HEK293 (cell line): ENCODE measurements around the gene PDAP1.

Experiments
- EGR2 ChIP-seq: fragments of 450-650 bp; formaldehyde crosslinking; IDR thresholded peaks from 2 replicates; pipeline ENCODE4 v1.5.1; 2016; ENCODE audit warnings: low read depth, missing biosample characterization, missing genetic modification characterization
- FEZF1 ChIP-seq: fragments of 450-650 bp; formaldehyde crosslinking; IDR thresholded peaks from 2 replicates; pipeline ENCODE4 v1.5.1; 2016; ENCODE audit warnings: missing biosample characterization, missing genetic modification characterization
- HOXC10 ChIP-seq: sonication (generic); formaldehyde crosslinking; IDR thresholded peaks from 2 replicates; pipeline ENCODE4 v1.8.1; 2023; ENCODE audit warnings: mild to moderate bottlenecking, missing genetic modification reagents
- KLF10 ChIP-seq: fragments of 450-650 bp; IDR thresholded peaks from 2 replicates; pipeline ENCODE4 v1.5.1; 2018; ENCODE audit warnings: missing biosample characterization, mild to moderate bottlenecking, missing genetic modification characterization
- KLF9 ChIP-seq: fragments of 450-650 bp; formaldehyde crosslinking; IDR thresholded peaks from 2 replicates; pipeline ENCODE4 v1.5.1; 2016; ENCODE audit warnings: missing biosample characterization, missing genetic modification characterization, low read depth
- SP7 ChIP-seq: fragments of 450-650 bp; formaldehyde crosslinking; IDR thresholded peaks from 2 replicates; pipeline ENCODE4 v1.5.1; 2016; ENCODE audit warnings: missing biosample characterization, missing genetic modification characterization
- TCF7L2 ChIP-seq: IDR thresholded peaks from 2 replicates; pipeline ENCODE4 v1.6.1; 2011; ENCODE audit warnings: low read depth, mild to moderate bottlenecking, inconsistent platforms, low read length, moderate library complexity, borderline replicate concordance
- ZBTB21 ChIP-seq: fragments of 450-650 bp; formaldehyde crosslinking; IDR thresholded peaks from 2 replicates; pipeline ENCODE4 v1.5.1; 2017; ENCODE audit warnings: missing biosample characterization, missing genetic modification characterization
- ZNF10 ChIP-seq: fragments of 450-650 bp; formaldehyde crosslinking; IDR thresholded peaks from 2 replicates; pipeline ENCODE4 v1.5.1; 2017; ENCODE audit warnings: missing biosample characterization, missing genetic modification characterization
- ZNF248 ChIP-seq: fragments of 450-650 bp; formaldehyde crosslinking; IDR thresholded peaks from 2 replicates; pipeline ENCODE4 v1.5.1; 2017; ENCODE audit warnings: missing biosample characterization, missing genetic modification characterization
- ZNF335 ChIP-seq: fragments of 450-650 bp; formaldehyde crosslinking; conservative IDR thresholded peaks from 2 replicates; pipeline ENCODE4 v1.5.1; 2016; ENCODE audit warnings: missing biosample characterization, missing genetic modification characterization
- ZNF341 ChIP-seq: fragments of 450-650 bp; formaldehyde crosslinking; IDR thresholded peaks from 2 replicates; pipeline ENCODE4; 2016; ENCODE audit warnings: low read depth, missing biosample characterization, missing genetic modification characterization
- ZNF394 ChIP-seq: fragments of 450-650 bp; formaldehyde crosslinking; IDR thresholded peaks from 2 replicates; pipeline ENCODE4 v1.5.1; 2016; ENCODE audit warnings: missing biosample characterization, missing genetic modification characterization, mild to moderate bottlenecking, moderate library complexity, borderline replicate concordance
- ZNF501 ChIP-seq: fragments of 450-650 bp; formaldehyde crosslinking; IDR thresholded peaks from 2 replicates; pipeline ENCODE4 v1.5.1; 2016; ENCODE audit warnings: missing biosample characterization, missing genetic modification characterization
- ZNF529 ChIP-seq: fragments of 450-650 bp; formaldehyde crosslinking; IDR thresholded peaks from 2 replicates; pipeline ENCODE4 v1.5.1; 2017; ENCODE audit warnings: missing genetic modification characterization, missing biosample characterization; ENCODE audit not compliant: insufficient replicate concordance
- ZNF610 ChIP-seq: fragments of 450-650 bp; formaldehyde crosslinking; IDR thresholded peaks from 2 replicates; pipeline ENCODE4 v1.5.1; 2016; ENCODE audit warnings: missing biosample characterization, missing genetic modification characterization, borderline replicate concordance
- ZNF624 ChIP-seq: fragments of 450-650 bp; formaldehyde crosslinking; IDR thresholded peaks from 2 replicates; pipeline ENCODE4 v1.5.1; 2017; ENCODE audit warnings: missing biosample characterization, missing genetic modification characterization
- ZNF629 ChIP-seq: fragments of 450-650 bp; formaldehyde crosslinking; IDR thresholded peaks from 2 replicates; pipeline ENCODE4 v1.5.1; 2017; ENCODE audit warnings: missing biosample characterization, missing genetic modification characterization
- ZNF76 ChIP-seq: fragments of 450-650 bp; formaldehyde crosslinking; IDR thresholded peaks from 2 replicates; pipeline ENCODE4; 2016; ENCODE audit warnings: low read depth, missing biosample characterization, missing genetic modification characterization, borderline replicate concordance
- ZNF843 ChIP-seq: fragments of 450-650 bp; formaldehyde crosslinking; IDR thresholded peaks from 2 replicates; pipeline ENCODE4 v1.5.1; 2016; ENCODE audit warnings: missing biosample characterization, missing genetic modification characterization
- ZSCAN16 ChIP-seq: fragments of 450-650 bp; formaldehyde crosslinking; IDR thresholded peaks from 2 replicates; pipeline ENCODE4 v1.5.1; 2016; ENCODE audit warnings: missing biosample characterization, missing genetic modification characterization
- ZSCAN23 ChIP-seq: fragments of 450-650 bp; formaldehyde crosslinking; IDR thresholded peaks from 2 replicates; pipeline ENCODE4 v1.5.1; 2016; ENCODE audit warnings: missing biosample characterization, missing genetic modification characterization
- TF ChIP-seq, protein P1 (sequence below): fragments of 450-650 bp; formaldehyde crosslinking; IDR thresholded peaks from 2 replicates; pipeline ENCODE4 v1.5.1; 2016; ENCODE audit warnings: missing biosample characterization, missing genetic modification characterization
- TF ChIP-seq, protein P2 (sequence below): fragments of 450-650 bp; formaldehyde crosslinking; IDR thresholded peaks from 2 replicates; pipeline ENCODE4 v1.5.1; 2016; ENCODE audit warnings: missing biosample characterization, missing genetic modification characterization
- TF ChIP-seq, protein P3 (sequence below): fragments of 450-650 bp; formaldehyde crosslinking; conservative IDR thresholded peaks from 2 replicates; pipeline ENCODE4 v1.5.1; 2016; ENCODE audit warnings: low read depth, missing biosample characterization, missing genetic modification characterization
- TF ChIP-seq, protein P4 (sequence below): fragments of 450-650 bp; IDR thresholded peaks from 2 replicates; pipeline ENCODE4 v1.5.1; 2018; ENCODE audit warnings: missing biosample characterization, missing genetic modification characterization
- TF ChIP-seq, protein P5 (sequence below): fragments of 450-650 bp; formaldehyde crosslinking; IDR thresholded peaks from 2 replicates; pipeline ENCODE4 v1.5.1; 2016; ENCODE audit warnings: missing biosample characterization, missing genetic modification characterization

Gene PDAP1

DNA sequence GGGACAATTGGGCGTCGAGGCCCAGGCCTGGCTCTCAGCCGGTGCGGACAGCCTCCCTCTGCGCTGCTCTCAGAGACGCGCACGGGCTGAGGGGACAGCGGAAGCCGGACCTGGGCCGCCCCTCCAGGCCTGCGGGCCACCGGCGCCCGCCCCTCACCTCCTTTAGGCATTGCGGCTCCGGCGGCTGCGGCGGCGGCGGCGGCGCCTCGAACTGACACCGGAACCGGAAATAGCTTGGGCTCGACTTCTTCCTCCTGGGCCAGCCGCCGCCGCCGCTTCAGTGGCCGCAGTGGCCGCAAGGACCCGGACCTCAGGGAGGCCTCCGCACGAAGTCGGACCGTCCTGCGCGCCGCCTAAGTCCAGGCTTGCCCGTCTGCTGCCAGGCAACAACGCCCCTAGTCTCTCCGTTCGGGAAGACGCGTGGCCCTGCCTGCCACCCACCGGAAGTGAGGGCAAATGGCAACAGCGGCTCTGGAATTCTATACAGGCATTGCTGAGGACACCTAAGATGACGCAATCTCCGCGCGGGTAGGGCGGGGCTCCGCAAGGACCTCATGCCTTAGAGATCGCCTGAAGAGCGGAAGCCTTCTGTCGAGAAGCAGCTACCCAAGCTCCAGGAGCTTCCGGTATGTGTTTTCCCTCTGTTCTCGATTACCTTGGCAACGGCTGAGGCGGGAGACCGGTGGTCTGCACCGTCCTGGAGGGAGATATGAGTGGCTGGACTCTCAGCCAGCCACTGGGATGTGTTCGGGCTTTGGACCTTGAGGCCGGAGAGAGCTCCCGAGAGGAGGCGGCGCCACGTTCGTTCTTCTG, at the start of gene PDAP1, which contains the start of gene BUD31 (continued):
- TF ChIP-seq, protein P1, sequence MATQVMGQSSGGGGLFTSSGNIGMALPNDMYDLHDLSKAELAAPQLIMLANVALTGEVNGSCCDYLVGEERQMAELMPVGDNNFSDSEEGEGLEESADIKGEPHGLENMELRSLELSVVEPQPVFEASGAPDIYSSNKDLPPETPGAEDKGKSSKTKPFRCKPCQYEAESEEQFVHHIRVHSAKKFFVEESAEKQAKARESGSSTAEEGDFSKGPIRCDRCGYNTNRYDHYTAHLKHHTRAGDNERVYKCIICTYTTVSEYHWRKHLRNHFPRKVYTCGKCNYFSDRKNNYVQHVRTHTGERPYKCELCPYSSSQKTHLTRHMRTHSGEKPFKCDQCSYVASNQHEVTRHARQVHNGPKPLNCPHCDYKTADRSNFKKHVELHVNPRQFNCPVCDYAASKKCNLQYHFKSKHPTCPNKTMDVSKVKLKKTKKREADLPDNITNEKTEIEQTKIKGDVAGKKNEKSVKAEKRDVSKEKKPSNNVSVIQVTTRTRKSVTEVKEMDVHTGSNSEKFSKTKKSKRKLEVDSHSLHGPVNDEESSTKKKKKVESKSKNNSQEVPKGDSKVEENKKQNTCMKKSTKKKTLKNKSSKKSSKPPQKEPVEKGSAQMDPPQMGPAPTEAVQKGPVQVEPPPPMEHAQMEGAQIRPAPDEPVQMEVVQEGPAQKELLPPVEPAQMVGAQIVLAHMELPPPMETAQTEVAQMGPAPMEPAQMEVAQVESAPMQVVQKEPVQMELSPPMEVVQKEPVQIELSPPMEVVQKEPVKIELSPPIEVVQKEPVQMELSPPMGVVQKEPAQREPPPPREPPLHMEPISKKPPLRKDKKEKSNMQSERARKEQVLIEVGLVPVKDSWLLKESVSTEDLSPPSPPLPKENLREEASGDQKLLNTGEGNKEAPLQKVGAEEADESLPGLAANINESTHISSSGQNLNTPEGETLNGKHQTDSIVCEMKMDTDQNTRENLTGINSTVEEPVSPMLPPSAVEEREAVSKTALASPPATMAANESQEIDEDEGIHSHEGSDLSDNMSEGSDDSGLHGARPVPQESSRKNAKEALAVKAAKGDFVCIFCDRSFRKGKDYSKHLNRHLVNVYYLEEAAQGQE (tag by site-specific recombination) = peak; percentile 44
- TF ChIP-seq, protein P2, sequence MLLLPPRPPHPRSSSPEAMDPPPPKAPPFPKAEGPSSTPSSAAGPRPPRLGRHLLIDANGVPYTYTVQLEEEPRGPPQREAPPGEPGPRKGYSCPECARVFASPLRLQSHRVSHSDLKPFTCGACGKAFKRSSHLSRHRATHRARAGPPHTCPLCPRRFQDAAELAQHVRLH (tag by site-specific recombination) = peak; percentile 72; the same call in 1 of the 2 replicates
- TF ChIP-seq FEZF1 (tag by site-specific recombination) = peak; percentile 46; the same call in 1 of the 2 replicates
- no peak for TF ChIP-seq ZNF529
- TF ChIP-seq KLF10 (tag by site-specific recombination) = peak; percentile 77
- TF ChIP-seq ZNF76 (tag by site-specific recombination) = peak; percentile 61; the same call in 1 of the 2 replicates
- TF ChIP-seq ZNF610 = peak; percentile 87
- peak; percentile 80 for TF ChIP-seq ZNF394 (tag by site-specific recombination)
- peak; percentile 55 for TF ChIP-seq ZNF341 (tag by site-specific recombination)
- TF ChIP-seq, protein P3, sequence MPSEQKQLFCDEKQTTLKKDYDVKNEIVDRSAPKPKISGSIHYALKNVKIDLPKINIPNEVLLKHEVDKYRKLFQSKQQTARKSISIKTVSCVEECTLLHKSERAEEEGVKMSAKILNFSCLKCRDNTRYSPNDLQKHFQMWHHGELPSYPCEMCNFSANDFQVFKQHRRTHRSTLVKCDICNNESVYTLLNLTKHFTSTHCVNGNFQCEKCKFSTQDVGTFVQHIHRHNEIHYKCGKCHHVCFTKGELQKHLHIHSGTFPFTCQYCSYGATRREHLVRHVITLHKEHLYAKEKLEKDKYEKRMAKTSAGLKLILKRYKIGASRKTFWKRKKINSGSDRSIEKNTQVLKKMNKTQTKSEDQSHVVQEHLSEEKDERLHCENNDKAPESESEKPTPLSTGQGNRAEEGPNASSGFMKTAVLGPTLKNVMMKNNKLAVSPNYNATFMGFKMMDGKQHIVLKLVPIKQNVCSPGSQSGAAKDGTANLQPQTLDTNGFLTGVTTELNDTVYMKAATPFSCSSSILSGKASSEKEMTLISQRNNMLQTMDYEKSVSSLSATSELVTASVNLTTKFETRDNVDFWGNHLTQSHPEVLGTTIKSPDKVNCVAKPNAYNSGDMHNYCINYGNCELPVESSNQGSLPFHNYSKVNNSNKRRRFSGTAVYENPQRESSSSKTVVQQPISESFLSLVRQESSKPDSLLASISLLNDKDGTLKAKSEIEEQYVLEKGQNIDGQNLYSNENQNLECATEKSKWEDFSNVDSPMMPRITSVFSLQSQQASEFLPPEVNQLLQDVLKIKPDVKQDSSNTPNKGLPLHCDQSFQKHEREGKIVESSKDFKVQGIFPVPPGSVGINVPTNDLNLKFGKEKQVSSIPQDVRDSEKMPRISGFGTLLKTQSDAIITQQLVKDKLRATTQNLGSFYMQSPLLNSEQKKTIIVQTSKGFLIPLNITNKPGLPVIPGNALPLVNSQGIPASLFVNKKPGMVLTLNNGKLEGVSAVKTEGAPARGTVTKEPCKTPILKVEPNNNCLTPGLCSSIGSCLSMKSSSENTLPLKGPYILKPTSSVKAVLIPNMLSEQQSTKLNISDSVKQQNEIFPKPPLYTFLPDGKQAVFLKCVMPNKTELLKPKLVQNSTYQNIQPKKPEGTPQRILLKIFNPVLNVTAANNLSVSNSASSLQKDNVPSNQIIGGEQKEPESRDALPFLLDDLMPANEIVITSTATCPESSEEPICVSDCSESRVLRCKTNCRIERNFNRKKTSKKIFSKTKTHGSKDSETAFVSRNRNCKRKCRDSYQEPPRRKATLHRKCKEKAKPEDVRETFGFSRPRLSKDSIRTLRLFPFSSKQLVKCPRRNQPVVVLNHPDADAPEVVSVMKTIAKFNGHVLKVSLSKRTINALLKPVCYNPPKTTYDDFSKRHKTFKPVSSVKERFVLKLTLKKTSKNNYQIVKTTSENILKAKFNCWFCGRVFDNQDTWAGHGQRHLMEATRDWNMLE = peak; percentile 99
- no peak for TF ChIP-seq EGR2 (tag by site-specific recombination)
- TF ChIP-seq, protein P4, sequence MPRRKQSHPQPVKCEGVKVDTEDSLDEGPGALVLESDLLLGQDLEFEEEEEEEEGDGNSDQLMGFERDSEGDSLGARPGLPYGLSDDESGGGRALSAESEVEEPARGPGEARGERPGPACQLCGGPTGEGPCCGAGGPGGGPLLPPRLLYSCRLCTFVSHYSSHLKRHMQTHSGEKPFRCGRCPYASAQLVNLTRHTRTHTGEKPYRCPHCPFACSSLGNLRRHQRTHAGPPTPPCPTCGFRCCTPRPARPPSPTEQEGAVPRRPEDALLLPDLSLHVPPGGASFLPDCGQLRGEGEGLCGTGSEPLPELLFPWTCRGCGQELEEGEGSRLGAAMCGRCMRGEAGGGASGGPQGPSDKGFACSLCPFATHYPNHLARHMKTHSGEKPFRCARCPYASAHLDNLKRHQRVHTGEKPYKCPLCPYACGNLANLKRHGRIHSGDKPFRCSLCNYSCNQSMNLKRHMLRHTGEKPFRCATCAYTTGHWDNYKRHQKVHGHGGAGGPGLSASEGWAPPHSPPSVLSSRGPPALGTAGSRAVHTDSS (tag by site-specific recombination) = peak; percentile 57; the same call in 1 of the 2 replicates
- TF ChIP-seq, protein P5, sequence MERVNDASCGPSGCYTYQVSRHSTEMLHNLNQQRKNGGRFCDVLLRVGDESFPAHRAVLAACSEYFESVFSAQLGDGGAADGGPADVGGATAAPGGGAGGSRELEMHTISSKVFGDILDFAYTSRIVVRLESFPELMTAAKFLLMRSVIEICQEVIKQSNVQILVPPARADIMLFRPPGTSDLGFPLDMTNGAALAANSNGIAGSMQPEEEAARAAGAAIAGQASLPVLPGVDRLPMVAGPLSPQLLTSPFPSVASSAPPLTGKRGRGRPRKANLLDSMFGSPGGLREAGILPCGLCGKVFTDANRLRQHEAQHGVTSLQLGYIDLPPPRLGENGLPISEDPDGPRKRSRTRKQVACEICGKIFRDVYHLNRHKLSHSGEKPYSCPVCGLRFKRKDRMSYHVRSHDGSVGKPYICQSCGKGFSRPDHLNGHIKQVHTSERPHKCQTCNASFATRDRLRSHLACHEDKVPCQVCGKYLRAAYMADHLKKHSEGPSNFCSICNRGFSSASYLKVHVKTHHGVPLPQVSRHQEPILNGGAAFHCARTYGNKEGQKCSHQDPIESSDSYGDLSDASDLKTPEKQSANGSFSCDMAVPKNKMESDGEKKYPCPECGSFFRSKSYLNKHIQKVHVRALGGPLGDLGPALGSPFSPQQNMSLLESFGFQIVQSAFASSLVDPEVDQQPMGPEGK (tag by site-specific recombination) = peak; percentile 15; the same call in 1 of the 2 replicates
- no peak for TF ChIP-seq ZNF248 (tag by site-specific recombination)
- TF ChIP-seq ZNF843 (tag by site-specific recombination) = peak; percentile 79
- TF ChIP-seq SP7 (tag by site-specific recombination) = peak; percentile 90
- TF ChIP-seq ZSCAN23 = peak; percentile 79
- no peak for TF ChIP-seq HOXC10 (CRISPR knock-in tag)
- TF ChIP-seq ZNF10 (tag by site-specific recombination) = 0 out of 2 replicates have a peak, but pooled peaks have one; percentile 20
- peak; percentile 92 for TF ChIP-seq ZNF501 (tag by site-specific recombination)
- TF ChIP-seq KLF9 = peak; percentile 62; the same call in 1 of the 2 replicates
- peak; percentile 100 for TF ChIP-seq ZNF335
- TF ChIP-seq ZSCAN16 (tag by site-specific recombination) = no peak
- TF ChIP-seq TCF7L2 = no peak
- peak; percentile 85 for TF ChIP-seq ZBTB21 (tag by site-specific recombination)
- peak; percentile 96 for TF ChIP-seq ZNF629 (tag by site-specific recombination)
- no peak for TF ChIP-seq ZNF624 (tag by site-specific recombination)
